ENCODE results near the gene CYTIP. TPM values are rescaled to one million over a fixed set of nuclear protein-coding genes. Genes with fewer than 3 reads are reported as not detected.

Gene CYTIP
- polyA plus RNA-seq, 1 donor from 2014 or later, result not detected

DNA sequence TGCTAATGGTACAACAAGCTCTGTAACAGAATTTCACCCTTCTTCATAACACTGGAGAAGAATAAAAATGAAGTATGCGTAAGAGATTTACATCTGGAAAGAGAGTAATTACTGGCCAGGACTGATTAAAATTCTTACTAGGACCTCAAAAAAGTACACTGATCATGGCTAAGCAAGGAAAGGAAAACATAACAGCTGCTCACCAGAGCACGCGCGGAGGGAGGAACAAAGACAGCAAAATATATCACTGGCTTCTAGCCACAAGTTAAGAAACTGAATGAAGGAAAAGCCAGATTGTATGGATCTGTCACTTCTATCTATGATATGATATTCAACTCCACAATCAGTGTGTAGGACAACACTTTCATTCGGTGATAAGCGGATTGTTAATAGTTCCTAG is 15.6 kb upstream of the CYTIP start:
- no peak overlapping the region for H2AFZ ChIP-seq (ENCODE audit: low read depth, low read length)

DNA sequence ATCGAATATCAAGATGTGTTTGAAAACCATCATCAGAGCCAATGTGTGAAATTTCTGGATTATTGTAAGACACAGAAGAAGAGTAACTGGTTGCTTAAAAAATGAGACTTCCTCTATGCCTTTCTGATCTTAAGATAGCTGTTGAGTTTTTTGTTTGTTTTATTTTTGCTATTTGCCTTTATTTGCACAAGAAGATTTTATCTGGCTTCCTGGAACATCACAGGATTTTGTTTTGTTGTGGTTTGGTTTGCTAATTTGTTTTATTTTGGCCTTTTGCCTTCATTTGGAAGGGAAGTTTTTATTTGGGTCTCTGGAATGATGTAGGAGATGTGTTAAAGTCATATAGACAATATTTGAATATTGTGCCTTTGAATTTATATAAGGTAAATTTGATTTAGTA is 3.9 kb upstream of the CYTIP start:
- H3F3A ChIP-seq (ENCODE audit: insufficient read depth, low read length, poor library complexity, severe bottlenecking), result no peaks in the 10 kb centered on the region
- no peak overlapping the region for H3K4me2 ChIP-seq (ENCODE audit: low read length)
- H3K9me3 ChIP-seq (ENCODE audit: low read length), result no peaks in the 10 kb centered on the region
- H3K79me2 ChIP-seq (replicated peaks; ENCODE audit: insufficient read depth, low read length), result no peaks in the 10 kb centered on the region
- H3K9me2 ChIP-seq (ENCODE audit: insufficient read depth, low read length), result no peaks in the 10 kb centered on the region
- H3K4me3 ChIP-seq (ENCODE audit: low read length), result no peak overlapping the region
- TF ChIP-seq SMC3 (conservative IDR thresholded peaks at IDR 0.05; ENCODE audit: poor library complexity) (no peak), EZH2 (IDR thresholded peaks at IDR 0.05; ENCODE audit: borderline replicate concordance, insufficient read depth, low read length, poor library complexity, severe bottlenecking) (no peak), POLR2AphosphoS5 (IDR thresholded peaks at IDR 0.05) (no peak), RAD21 (conservative IDR thresholded peaks at IDR 0.05) (no peak), MXI1 (conservative IDR thresholded peaks at IDR 0.05; ENCODE audit: poor library complexity, severe bottlenecking) (no peak), EP300 (conservative IDR thresholded peaks at IDR 0.05; ENCODE audit: poor library complexity, severe bottlenecking) (no peak), TAF1 (IDR thresholded peaks at IDR 0.05; ENCODE audit: low read depth) (no peak)
- TF ChIP-seq, protein P1, sequence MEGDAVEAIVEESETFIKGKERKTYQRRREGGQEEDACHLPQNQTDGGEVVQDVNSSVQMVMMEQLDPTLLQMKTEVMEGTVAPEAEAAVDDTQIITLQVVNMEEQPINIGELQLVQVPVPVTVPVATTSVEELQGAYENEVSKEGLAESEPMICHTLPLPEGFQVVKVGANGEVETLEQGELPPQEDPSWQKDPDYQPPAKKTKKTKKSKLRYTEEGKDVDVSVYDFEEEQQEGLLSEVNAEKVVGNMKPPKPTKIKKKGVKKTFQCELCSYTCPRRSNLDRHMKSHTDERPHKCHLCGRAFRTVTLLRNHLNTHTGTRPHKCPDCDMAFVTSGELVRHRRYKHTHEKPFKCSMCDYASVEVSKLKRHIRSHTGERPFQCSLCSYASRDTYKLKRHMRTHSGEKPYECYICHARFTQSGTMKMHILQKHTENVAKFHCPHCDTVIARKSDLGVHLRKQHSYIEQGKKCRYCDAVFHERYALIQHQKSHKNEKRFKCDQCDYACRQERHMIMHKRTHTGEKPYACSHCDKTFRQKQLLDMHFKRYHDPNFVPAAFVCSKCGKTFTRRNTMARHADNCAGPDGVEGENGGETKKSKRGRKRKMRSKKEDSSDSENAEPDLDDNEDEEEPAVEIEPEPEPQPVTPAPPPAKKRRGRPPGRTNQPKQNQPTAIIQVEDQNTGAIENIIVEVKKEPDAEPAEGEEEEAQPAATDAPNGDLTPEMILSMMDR (IDR thresholded peaks at IDR 0.05; ENCODE audit: poor library complexity, severe bottlenecking), result no peak
- TF ChIP-seq, protein P2, sequence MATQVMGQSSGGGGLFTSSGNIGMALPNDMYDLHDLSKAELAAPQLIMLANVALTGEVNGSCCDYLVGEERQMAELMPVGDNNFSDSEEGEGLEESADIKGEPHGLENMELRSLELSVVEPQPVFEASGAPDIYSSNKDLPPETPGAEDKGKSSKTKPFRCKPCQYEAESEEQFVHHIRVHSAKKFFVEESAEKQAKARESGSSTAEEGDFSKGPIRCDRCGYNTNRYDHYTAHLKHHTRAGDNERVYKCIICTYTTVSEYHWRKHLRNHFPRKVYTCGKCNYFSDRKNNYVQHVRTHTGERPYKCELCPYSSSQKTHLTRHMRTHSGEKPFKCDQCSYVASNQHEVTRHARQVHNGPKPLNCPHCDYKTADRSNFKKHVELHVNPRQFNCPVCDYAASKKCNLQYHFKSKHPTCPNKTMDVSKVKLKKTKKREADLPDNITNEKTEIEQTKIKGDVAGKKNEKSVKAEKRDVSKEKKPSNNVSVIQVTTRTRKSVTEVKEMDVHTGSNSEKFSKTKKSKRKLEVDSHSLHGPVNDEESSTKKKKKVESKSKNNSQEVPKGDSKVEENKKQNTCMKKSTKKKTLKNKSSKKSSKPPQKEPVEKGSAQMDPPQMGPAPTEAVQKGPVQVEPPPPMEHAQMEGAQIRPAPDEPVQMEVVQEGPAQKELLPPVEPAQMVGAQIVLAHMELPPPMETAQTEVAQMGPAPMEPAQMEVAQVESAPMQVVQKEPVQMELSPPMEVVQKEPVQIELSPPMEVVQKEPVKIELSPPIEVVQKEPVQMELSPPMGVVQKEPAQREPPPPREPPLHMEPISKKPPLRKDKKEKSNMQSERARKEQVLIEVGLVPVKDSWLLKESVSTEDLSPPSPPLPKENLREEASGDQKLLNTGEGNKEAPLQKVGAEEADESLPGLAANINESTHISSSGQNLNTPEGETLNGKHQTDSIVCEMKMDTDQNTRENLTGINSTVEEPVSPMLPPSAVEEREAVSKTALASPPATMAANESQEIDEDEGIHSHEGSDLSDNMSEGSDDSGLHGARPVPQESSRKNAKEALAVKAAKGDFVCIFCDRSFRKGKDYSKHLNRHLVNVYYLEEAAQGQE (IDR thresholded peaks at IDR 0.05; ENCODE audit: borderline replicate concordance), result no peak
- H4K20me1 ChIP-seq (ENCODE audit: insufficient read depth), result no peaks in the 10 kb centered on the region
- no peak overlapping the region for H2AFZ ChIP-seq (ENCODE audit: low read depth, low read length)
- H3K9ac ChIP-seq (ENCODE audit: low read length), result no peak overlapping the region
- H3K27me3 ChIP-seq (ENCODE audit: insufficient read depth, low read depth, low read length), result no peaks in the 10 kb centered on the region
- H3K36me3 ChIP-seq (ENCODE audit: insufficient read depth, low read length), result no peaks in the 10 kb centered on the region
- no peak overlapping the region for H3K27ac ChIP-seq (ENCODE audit: low read length)

More for the DNA sequence above, 15.6 kb upstream of the CYTIP start:
- no peak overlapping the region for H3K27ac ChIP-seq (ENCODE audit: low read length)
- no peaks in the 10 kb centered on the region for H3K9me3 ChIP-seq (ENCODE audit: low read length)
- no peaks in the 10 kb centered on the region for H3K79me2 ChIP-seq (replicated peaks; ENCODE audit: insufficient read depth, low read length)
- H3K27me3 ChIP-seq (ENCODE audit: insufficient read depth, low read depth, low read length), result no peaks in the 10 kb centered on the region
- H3K9me2 ChIP-seq (ENCODE audit: insufficient read depth, low read length), result no peaks in the 10 kb centered on the region
- H3K4me2 ChIP-seq (ENCODE audit: low read length), result no peak overlapping the region
- H3K4me3 ChIP-seq (ENCODE audit: low read length), result no peak overlapping the region
- H3K9ac ChIP-seq (ENCODE audit: low read length), result no peak overlapping the region
- H3K36me3 ChIP-seq (ENCODE audit: insufficient read depth, low read length), result no peaks in the 10 kb centered on the region
- no peak for TF ChIP-seq EZH2 (IDR thresholded peaks at IDR 0.05; ENCODE audit: borderline replicate concordance, insufficient read depth, low read length, poor library complexity, severe bottlenecking)
- TF ChIP-seq MXI1 (conservative IDR thresholded peaks at IDR 0.05; ENCODE audit: poor library complexity, severe bottlenecking), result no peak
- TF ChIP-seq, protein P1 (IDR thresholded peaks at IDR 0.05; ENCODE audit: poor library complexity, severe bottlenecking), result no peak
- no peak for TF ChIP-seq RAD21 (conservative IDR thresholded peaks at IDR 0.05)
- TF ChIP-seq, protein P2 (IDR thresholded peaks at IDR 0.05; ENCODE audit: borderline replicate concordance), result no peak
- TF ChIP-seq TAF1 (IDR thresholded peaks at IDR 0.05; ENCODE audit: low read depth), result no peak
- no peak for TF ChIP-seq EP300 (conservative IDR thresholded peaks at IDR 0.05; ENCODE audit: poor library complexity, severe bottlenecking)
- no peak for TF ChIP-seq SMC3 (conservative IDR thresholded peaks at IDR 0.05; ENCODE audit: poor library complexity)
- no peak for TF ChIP-seq POLR2AphosphoS5 (IDR thresholded peaks at IDR 0.05)
- no peaks in the 10 kb centered on the region for H3F3A ChIP-seq (ENCODE audit: insufficient read depth, low read length, poor library complexity, severe bottlenecking)
- no peaks in the 10 kb centered on the region for H4K20me1 ChIP-seq (ENCODE audit: insufficient read depth)
